Karpas-422 (cell line): ENCODE results near the gene PLIN3. TPM values are rescaled to one million over a fixed set of nuclear protein-coding genes. Genes with fewer than 3 reads are reported as not detected.
"Not testable (repeated sequence)": the region's sequence is repeated elsewhere in the genome, so short reads cannot be mapped to it uniquely, and the experiment has no call there.

ENCODE experiments used
- DNase-seq: peaks from one replicate; pipeline ENCODE4 v3.0.0-alpha.2; 2015
- H2AFZ ChIP-seq: fragments of 200-600 bp; sonication (generic); 2 replicates; pipeline ENCODE4 v1.6.1; 2014; ENCODE audit warnings: antibody characterized with exemption, low read length, mixed read lengths
- H3K27ac ChIP-seq: fragments of 200-600 bp; sonication (generic); 2 replicates; pipeline ENCODE4 v1.5.1; 2014; ENCODE audit warnings: mild to moderate bottlenecking, low read length, moderate library complexity
- H3K27me3 ChIP-seq: fragments of 200-600 bp; sonication (generic); 2 replicates; pipeline ENCODE4 v1.6.1; 2014; ENCODE audit warnings: low read length, mixed read lengths
- H3K36me3 ChIP-seq: fragments of 200-600 bp; sonication (generic); 2 replicates; pipeline ENCODE4 v1.6.1; 2014; ENCODE audit warnings: low read length, mixed read lengths; ENCODE audit not compliant: insufficient read depth
- H3K4me1 ChIP-seq: fragments of 200-600 bp; sonication (generic); 2 replicates; pipeline ENCODE4 v1.6.1; 2014; ENCODE audit warnings: mild to moderate bottlenecking, low read length, mixed read lengths
- H3K4me2 ChIP-seq: fragments of 200-600 bp; sonication (generic); 2 replicates; pipeline ENCODE4 v1.6.1; 2014; ENCODE audit warnings: low read length, low read depth, mild to moderate bottlenecking; ENCODE audit not compliant: poor library complexity, severe bottlenecking
- H3K4me3 ChIP-seq: fragments of 200-600 bp; sonication (generic); 2 replicates; pipeline ENCODE4 v1.5.1; 2014; ENCODE audit warnings: mild to moderate bottlenecking, antibody characterized with exemption, low read length, mixed read lengths
- H3K79me2 ChIP-seq: fragments of 200-600 bp; sonication (generic); 2 replicates; pipeline ENCODE4 v1.6.1; 2014; ENCODE audit warnings: mild to moderate bottlenecking, low read length, mixed read lengths
- H3K9ac ChIP-seq: fragments of 200-600 bp; sonication (generic); 2 replicates; pipeline ENCODE4 v1.6.0; 2014; ENCODE audit warnings: low read length
- H3K9me2 ChIP-seq: fragments of 200-600 bp; sonication (generic), shearing (Covaris generic); replicated peaks from 2 replicates; pipeline ENCODE4 v1.6.0; 2014; ENCODE audit warnings: mild to moderate bottlenecking, low read length, moderate library complexity; ENCODE audit not compliant: insufficient read depth
- H3K9me3 ChIP-seq: fragments of 300-700, 200-600 bp; sonication (generic); 2 replicates; pipeline ENCODE4 v1.6.1; 2014; ENCODE audit warnings: low read length, mixed read lengths
- H4K20me1 ChIP-seq: fragments of 200-600 bp; sonication (generic); 2 replicates; pipeline ENCODE4 v1.6.1; 2014; ENCODE audit warnings: mild to moderate bottlenecking, antibody characterized with exemption, low read length, low read depth; ENCODE audit not compliant: insufficient read depth
- total RNA-seq: library from RNA; depleted of rRNA; stranded (reverse); fragments of >200 nt; shearing (Covaris generic); gene quantifications from 2 replicates; pipeline ENCODE4 v1.2.3, GENCODE V29; 2014; ENCODE audit warnings: low replicate concordance

Gene PLIN3
- total RNA-seq, 1 experiment from 2014 or later: 28.7 TPM

- Histone ChIP-seq H4K20me1 (no peaks in the 10 kb centered on the region), H3K4me3 (no peak overlapping the region), H3K4me1 (peaks cover 7% of the 10 kb centered on the region), H3K9me2 (no peaks in the 10 kb centered on the region), H2AFZ (no peak overlapping the region), H3K79me2 (0 out of 2 replicates have a peak, but pooled peaks cover 4% of the 10 kb centered on the region), H3K9ac (no peak overlapping the region), H3K27me3 (no peaks in the 10 kb centered on the region), H3K27ac (no peak overlapping the region), H3K36me3 (peaks cover 12% of the 10 kb centered on the region; the same call in 1 of the 2 replicates), H3K9me3 (no peaks in the 10 kb centered on the region), H3K4me2 (no peak overlapping the region)
- DNase-seq: no peak
Observed at GRCh38 chr19:4816202-4816949, 51.1 kb downstream of the PLIN3 start.

DNA sequence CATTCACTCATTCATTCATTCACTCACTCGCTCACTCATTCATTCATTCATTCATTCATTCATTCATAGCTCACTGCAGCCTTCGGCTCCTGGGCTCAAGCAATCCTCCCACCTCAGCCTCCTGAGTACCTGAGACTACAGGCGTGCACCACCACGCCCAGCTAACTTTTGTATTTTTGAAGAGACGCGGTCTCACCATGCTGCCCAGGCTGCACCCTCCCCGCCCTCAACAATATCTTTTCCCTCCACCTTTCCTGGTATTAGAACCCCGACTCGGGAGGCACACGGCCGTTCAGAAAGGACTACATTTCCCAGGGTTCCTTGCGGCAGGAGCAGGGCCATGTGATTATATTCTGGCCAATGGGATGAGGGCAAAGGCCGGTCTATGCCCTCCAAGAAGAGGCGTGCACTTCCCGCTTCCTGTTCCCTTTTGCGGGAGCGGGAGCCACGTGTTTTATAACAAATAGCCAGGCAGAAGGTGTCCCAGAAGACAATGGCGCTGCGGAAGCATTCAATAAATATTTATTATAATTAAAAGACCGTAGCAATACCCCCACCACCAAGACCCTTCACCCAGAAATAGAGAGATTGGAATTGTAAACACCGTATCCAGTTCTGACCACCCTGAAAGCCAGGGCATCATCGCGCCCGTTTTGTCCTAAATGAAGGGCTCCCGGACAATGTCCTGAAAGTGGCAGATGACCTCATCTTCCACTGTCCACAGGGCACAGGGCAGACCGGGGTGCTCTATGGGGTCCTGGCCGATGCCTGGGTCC lies 51.9 kb downstream of the PLIN3 start:
- no peak overlapping the region for H3K4me3 ChIP-seq

DNA sequence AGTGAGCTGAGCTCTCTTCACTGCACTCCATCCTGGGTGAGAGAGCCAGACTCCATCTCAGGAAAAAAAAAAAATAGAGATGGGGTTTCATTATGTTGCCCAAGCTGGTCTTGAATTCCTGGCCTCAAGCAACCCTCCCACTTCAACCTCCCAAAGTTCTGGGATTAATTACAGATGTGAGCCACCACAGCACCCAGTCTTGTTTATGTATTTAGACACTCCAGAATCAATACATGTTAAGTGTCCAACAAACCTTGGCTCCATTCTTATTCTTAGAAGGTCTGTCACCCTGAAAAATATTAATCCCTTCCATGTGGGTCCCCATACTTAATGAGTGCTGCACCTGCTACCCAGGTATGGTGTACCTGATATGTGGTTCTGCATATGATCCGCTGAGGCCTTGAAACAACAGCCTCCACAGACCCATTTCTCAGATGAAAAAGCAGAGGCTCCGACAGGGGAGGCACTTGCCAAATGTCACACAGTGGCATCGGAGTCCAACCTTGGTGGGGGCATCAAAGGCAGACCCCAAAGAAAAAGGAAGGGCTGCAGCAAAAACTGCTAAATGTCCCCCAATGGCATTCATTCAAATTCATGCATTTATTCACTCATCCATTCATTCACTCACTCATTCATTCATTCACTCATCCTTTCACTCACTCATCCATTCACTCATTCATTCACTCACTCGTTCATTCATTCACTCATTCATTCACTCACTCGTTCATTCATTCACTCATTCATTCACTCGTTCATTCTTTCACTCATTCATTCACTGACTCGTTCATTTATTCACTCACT lies 52.6 kb downstream of the PLIN3 start:
- no peaks in the 10 kb centered on the region for H4K20me1 ChIP-seq
- peaks cover 8% of the 10 kb centered on the region for H3K4me1 ChIP-seq
- H3K9me3 ChIP-seq: no peaks in the 10 kb centered on the region
- H3K27me3 ChIP-seq: no peaks in the 10 kb centered on the region
- no peaks in the 10 kb centered on the region for H3K9me2 ChIP-seq
- H3K79me2 ChIP-seq: no peaks in the 10 kb centered on the region
- H3K36me3 ChIP-seq: peaks cover 12% of the 10 kb centered on the region; the same call in 1 of the 2 replicates
- H3K9ac ChIP-seq: no peak overlapping the region
- no peak for DNase-seq
- no peak overlapping the region for H3K27ac ChIP-seq
- no peak overlapping the region for H2AFZ ChIP-seq
- H3K4me2 ChIP-seq: no peak overlapping the region
- no peak overlapping the region for H3K4me3 ChIP-seq

More for the DNA sequence above, 51.9 kb downstream of the PLIN3 start:
- Histone ChIP-seq H3K4me2 (no peak overlapping the region), H3K4me1 (peaks cover 8% of the 10 kb centered on the region), H3K9ac (no peak overlapping the region), H3K9me2 (no peaks in the 10 kb centered on the region), H3K27ac (no peak overlapping the region), H3K27me3 (no peaks in the 10 kb centered on the region), H3K79me2 (no peaks in the 10 kb centered on the region), H3K9me3 (no peaks in the 10 kb centered on the region), H2AFZ (no peak overlapping the region), H3K36me3 (peaks cover 12% of the 10 kb centered on the region; the same call in 1 of the 2 replicates), H4K20me1 (no peaks in the 10 kb centered on the region)
- peak; percentile 96 for DNase-seq

DNA sequence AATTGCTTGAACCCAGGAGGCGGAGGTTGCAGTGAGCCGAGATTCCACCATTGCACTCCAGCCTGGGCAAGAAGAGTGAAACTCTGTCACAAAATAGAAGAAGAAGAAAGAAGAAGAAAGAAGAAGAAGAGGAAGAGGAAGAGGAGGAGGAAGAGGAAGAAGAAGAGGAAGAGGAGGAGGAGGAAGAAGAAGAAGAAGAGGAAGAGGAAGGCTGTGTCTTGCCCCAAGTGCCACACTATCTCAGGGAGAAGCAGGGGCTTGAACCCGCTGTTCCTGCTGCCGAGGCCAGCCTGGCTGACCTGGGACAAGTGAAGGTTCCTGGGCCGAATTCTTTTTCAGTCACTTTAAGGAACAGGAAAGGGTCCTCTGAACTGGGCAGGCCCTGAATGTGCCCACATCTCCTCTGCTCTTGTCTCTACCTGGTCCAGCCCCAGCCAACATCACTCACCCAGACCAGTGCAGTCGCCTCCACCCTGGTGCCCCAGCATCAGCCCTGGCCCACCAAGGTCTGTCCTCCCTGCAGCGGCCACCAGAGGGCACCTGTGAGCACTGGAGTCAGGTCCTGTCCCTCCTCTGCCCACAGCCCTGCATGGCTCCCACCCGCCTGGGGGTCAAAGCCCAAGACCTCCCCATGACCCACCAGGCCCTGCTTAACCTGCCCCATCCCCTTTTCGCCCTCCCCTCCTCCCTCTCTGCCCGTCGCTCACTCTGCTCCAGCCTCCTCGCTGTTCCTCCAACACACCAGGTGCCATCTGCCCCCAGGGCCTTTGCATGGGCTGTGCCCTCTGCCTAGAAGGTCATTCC lies 55.9 kb downstream of the PLIN3 start:
- Histone ChIP-seq H3K36me3 (peaks cover 6% of the 10 kb centered on the region; the same call in 1 of the 2 replicates), H3K4me2 (no peak overlapping the region), H3K9me2 (no peaks in the 10 kb centered on the region), H3K9me3 (no peaks in the 10 kb centered on the region), H3K4me3 (no peak overlapping the region), H3K4me1 (peaks cover 16% of the 10 kb centered on the region), H3K9ac (no peak overlapping the region), H3K27ac (no peak overlapping the region), H2AFZ (0 out of 2 replicates have a peak overlapping the region, but pooled peaks have one; percentile 60), H4K20me1 (no peaks in the 10 kb centered on the region), H3K79me2 (no peaks in the 10 kb centered on the region), H3K27me3 (no peaks in the 10 kb centered on the region)
- DNase-seq: peak; percentile 92

GRCh38 chr19:4807188-4807587 lies 60.3 kb downstream of the PLIN3 start:
- H2AFZ ChIP-seq: peak overlapping the region; percentile 45; the same call in 1 of the 2 replicates
- DNase-seq: peak; percentile 67
- no peaks in the 10 kb centered on the region for H3K27me3 ChIP-seq
- H3K4me2 ChIP-seq: peak overlapping the region; percentile 19
- no peaks in the 10 kb centered on the region for H3K9me2 ChIP-seq
- H3K4me3 ChIP-seq: no peak overlapping the region
- no peaks in the 10 kb centered on the region for H3K9me3 ChIP-seq
- peaks cover 11% of the 10 kb centered on the region for H3K4me1 ChIP-seq
- no peaks in the 10 kb centered on the region for H3K36me3 ChIP-seq
- no peaks in the 10 kb centered on the region for H3K79me2 ChIP-seq
- H4K20me1 ChIP-seq: no peaks in the 10 kb centered on the region
- no peak overlapping the region for H3K9ac ChIP-seq
- H3K27ac ChIP-seq: no peak overlapping the region

- Histone ChIP-seq H3K4me3 (no peak overlapping the region), H4K20me1 (no peaks in the 10 kb centered on the region), H3K9ac (no peak overlapping the region), H3K27ac (no peak overlapping the region), H3K9me2 (no peaks in the 10 kb centered on the region), H2AFZ (no peak overlapping the region), H3K9me3 (no peaks in the 10 kb centered on the region), H3K36me3 (no peaks in the 10 kb centered on the region), H3K79me2 (no peaks in the 10 kb centered on the region), H3K4me2 (no peak overlapping the region), H3K4me1 (peaks cover 9% of the 10 kb centered on the region), H3K27me3 (no peaks in the 10 kb centered on the region)
- no peak for DNase-seq
Observed at GRCh38 chr19:4806384-4806783, 61.1 kb downstream of the PLIN3 start.

DNA sequence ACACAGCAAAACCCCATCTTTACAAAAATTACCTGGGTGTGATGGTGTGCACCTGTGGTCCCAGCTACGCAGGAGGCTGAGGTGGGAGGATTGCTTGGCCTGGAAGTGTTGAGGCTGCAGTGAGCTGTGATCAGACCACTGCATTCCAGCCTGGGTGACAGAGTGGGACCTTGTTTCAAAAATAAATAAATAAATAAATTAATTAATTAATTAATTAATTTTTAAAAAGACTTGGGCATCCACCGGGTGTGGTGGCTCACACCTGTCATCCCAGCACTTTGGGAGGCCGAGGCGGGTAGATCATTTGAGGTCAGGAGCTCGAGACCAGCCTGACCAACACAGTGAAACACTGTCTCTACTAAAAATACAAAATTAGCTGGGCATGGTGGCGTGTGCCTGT lies 62.3 kb downstream of the PLIN3 start:
- H3K4me1 ChIP-seq, H3K36me3 ChIP-seq, H4K20me1 ChIP-seq, H3K9ac ChIP-seq, H2AFZ ChIP-seq, H3K4me3 ChIP-seq, H3K27me3 ChIP-seq, H3K9me2 ChIP-seq, H3K4me2 ChIP-seq, H3K9me3 ChIP-seq, H3K27ac ChIP-seq, H3K79me2 ChIP-seq, DNase-seq: not testable (repeated sequence)
